Measurements from ENCODE around the gene CNPY3.

The CNPY3 gene

DNA sequence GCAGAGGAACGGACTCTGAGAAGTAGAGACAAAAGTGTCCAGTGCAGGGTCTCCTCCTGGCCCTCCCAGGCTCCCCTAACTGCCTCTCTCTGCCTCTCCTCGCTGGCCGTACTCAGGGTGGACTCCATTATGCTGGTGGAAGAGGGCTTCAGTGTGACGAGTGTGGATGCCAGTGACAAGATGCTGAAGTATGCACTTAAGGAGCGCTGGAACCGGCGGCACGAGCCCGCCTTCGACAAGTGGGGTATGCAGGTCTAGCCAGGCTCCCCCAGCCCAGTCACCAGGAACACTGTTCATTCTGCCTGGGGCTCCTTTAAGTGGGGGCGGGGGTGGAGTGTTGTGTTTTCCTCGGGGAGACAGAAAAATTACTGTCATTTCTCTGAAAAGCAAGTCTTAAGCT lies 32.8 kb downstream of the CNPY3 start:
- H3K4me3 ChIP-seq (ENCODE audit: low read depth, low read length) = no peak overlapping the region
- TF ChIP-seq, protein P1, sequence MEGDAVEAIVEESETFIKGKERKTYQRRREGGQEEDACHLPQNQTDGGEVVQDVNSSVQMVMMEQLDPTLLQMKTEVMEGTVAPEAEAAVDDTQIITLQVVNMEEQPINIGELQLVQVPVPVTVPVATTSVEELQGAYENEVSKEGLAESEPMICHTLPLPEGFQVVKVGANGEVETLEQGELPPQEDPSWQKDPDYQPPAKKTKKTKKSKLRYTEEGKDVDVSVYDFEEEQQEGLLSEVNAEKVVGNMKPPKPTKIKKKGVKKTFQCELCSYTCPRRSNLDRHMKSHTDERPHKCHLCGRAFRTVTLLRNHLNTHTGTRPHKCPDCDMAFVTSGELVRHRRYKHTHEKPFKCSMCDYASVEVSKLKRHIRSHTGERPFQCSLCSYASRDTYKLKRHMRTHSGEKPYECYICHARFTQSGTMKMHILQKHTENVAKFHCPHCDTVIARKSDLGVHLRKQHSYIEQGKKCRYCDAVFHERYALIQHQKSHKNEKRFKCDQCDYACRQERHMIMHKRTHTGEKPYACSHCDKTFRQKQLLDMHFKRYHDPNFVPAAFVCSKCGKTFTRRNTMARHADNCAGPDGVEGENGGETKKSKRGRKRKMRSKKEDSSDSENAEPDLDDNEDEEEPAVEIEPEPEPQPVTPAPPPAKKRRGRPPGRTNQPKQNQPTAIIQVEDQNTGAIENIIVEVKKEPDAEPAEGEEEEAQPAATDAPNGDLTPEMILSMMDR (IDR thresholded peaks at IDR 0.05; ENCODE audit: borderline replicate concordance, insufficient read depth, low read depth, low read length) = no peak

DNA sequence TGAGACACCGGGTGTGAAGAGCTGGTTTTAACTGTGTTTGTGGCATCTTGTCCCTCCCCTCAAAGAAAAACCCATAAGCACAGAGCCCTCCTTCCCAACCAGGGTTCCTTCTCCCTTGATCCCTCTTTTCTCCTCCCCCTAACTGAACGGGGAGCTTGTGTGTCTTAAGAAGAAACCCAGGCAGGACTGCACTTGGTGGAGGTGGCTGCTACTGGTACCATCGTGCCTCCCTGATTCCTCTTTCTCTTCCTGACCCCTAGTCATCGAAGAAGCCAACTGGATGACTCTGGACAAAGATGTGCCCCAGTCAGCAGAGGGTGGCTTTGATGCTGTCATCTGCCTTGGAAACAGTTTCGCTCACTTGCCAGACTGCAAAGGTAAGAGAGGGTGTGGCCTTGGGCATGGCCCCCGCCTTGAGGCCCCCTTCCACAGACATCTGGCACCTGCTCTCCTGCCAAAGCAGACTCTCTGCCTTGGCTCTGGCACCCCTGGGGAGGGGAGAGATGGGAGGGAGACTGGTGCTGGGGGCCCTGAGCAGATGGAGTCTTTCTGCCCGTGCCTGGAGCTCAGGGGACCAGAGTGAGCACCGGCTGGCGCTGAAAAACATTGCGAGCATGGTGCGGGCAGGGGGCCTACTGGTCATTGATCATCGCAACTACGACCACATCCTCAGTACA lies 33.4 kb downstream of the CNPY3 start:
- no peak overlapping the region for H3K4me3 ChIP-seq (ENCODE audit: low read depth, low read length)
- TF ChIP-seq, protein P1 (IDR thresholded peaks at IDR 0.05; ENCODE audit: borderline replicate concordance, insufficient read depth, low read depth, low read length) = no peak

DNA sequence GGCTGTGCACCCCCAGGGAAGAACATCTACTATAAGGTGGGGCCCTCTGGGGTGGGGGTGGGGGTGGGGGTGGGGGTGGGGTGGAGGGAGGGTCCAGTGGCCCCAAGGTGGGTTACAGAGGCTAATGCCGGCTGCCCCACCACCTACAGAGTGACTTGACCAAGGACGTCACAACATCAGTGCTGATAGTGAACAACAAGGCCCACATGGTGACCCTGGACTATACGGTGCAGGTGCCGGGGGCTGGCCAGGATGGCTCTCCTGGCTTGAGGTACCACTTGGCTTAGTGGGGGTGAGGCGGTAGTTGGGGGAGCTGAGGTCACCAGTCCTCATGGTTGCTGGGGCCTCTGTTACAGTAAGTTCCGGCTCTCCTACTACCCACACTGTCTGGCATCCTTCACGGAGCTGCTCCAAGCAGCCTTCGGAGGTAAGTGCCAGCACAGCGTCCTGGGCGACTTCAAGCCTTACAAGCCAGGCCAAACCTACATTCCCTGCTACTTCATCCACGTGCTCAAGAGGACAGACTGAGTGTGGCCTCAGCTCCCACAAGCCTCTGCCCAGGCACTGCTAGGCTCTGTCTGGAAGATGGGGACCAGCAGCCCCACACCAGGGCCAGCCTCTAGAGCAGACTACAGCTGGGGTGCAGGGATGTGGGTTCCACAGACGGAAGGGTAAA lies 34.0 kb downstream of the CNPY3 start:
- H3K4me3 ChIP-seq (ENCODE audit: low read depth, low read length) = no peak overlapping the region
- TF ChIP-seq, protein P1 (IDR thresholded peaks at IDR 0.05; ENCODE audit: borderline replicate concordance, insufficient read depth, low read depth, low read length) = no peak

DNA sequence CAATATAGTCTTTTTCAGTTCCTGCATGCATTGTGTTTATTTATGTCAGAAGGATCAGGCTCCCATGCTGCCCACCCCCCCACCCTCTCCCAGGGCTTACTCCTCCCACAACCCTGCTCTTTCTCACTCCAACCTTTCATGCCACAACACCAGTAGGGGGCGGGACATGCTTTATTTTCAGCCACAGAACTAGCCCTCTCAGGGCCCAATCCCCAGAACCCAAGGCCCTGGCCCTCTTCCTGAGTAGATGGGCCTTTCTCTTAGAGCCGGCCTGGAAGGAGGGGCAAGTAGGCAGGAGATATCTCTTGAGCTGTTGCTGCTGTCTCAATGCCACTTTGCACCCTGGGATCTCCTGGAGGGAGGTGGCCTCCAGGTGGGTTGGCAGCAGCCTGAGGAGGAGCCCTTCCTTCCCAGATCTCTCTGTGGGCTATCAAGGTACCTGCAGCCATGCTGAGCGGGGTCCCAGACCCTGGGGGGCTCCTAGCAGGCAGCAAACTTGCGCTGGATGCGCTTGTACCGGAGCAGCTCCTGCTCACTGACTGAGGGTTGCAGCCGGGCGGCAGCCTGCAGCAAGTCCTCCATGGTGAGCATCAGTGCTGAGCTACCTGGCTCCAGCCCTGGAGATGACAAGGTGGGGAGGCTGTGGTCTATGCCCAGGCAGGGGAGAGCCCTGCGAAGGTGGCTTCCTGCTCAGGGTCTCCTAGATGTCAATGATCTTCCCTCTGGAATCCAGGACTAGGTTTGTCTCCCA lies 34.8 kb downstream of the CNPY3 start:
- H3K4me3 ChIP-seq (ENCODE audit: low read depth, low read length) = no peak overlapping the region
- TF ChIP-seq, protein P1 (IDR thresholded peaks at IDR 0.05; ENCODE audit: borderline replicate concordance, insufficient read depth, low read depth, low read length) = peak; percentile 12; the same call in 1 of the 2 replicates

DNA sequence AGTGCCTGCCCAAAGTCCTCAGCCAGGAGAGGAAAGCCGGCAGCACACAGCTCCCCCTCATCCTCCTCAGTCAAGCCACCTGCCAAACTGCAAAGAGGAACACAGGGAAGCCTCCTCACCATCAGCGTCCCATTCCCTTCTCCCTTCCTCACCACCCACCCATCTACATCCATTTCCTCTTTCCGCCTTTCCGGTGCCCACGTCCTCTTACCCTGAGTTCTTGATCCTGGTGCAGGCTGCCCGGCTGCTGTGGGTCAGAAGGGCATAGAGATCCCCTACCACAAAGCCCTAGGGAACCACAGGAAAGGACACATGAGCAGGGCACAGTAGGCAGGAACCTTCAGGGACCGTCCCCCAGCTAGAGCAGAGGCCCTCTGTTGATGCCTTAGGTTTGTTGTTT lies 37.3 kb downstream of the CNPY3 start:
- TF ChIP-seq, protein P1 (IDR thresholded peaks at IDR 0.05; ENCODE audit: borderline replicate concordance, insufficient read depth, low read depth, low read length) = no peak
- H3K4me3 ChIP-seq (ENCODE audit: low read depth, low read length) = no peak overlapping the region

DNA sequence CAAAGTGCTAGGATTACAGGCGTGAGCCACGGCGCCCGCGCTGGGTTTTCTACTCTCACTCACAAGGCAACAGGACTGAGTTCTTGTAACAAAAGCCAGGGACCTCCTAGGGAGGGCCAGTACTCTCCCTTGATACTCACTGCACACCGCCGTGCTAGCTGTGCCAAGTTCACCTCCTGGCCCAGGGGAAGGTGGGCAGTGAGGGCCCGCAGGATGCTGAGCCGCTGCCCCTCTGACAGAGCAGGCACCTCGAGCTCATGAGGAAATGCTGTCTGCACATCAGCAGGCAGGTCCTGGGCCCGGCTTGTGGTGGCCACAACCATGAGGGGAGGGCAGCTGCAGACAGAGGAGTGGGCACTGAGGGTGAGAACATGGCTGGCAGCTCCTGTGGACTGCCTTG lies 37.9 kb downstream of the CNPY3 start:
- TF ChIP-seq, protein P1 (IDR thresholded peaks at IDR 0.05; ENCODE audit: borderline replicate concordance, insufficient read depth, low read depth, low read length) = no peak
- no peak overlapping the region for H3K4me3 ChIP-seq (ENCODE audit: low read depth, low read length)

Data from GM12875 (cell line).